IPS-NIHi11 (cell line): ENCODE data around the gene ATP2C2.
"Not testable (repeated sequence)": the region's sequence is repeated elsewhere in the genome, so short reads cannot be mapped to it uniquely, and the experiment has no call there.

ENCODE experiments used
- DNase-seq: peaks from one replicate; pipeline ENCODE4 v3.0.0; 2012; ENCODE audit warnings: mixed read lengths, low spot score

The ATP2C2 gene

GRCh38 chr16:84421081-84421937 lies 53.0 kb downstream of the ATP2C2 start:
- DNase-seq = no peak

- no peak for DNase-seq
These were observed 53.5 kb downstream of the ATP2C2 start for GRCh38 chr16:84421938-84422220.

- DNase-seq = peak; percentile 54
These were observed 55.1 kb downstream of the ATP2C2 start for GRCh38 chr16:84423416-84423837.

- no peak for DNase-seq
These were observed 57.4 kb downstream of the ATP2C2 start for GRCh38 chr16:84425696-84426095.

DNA sequence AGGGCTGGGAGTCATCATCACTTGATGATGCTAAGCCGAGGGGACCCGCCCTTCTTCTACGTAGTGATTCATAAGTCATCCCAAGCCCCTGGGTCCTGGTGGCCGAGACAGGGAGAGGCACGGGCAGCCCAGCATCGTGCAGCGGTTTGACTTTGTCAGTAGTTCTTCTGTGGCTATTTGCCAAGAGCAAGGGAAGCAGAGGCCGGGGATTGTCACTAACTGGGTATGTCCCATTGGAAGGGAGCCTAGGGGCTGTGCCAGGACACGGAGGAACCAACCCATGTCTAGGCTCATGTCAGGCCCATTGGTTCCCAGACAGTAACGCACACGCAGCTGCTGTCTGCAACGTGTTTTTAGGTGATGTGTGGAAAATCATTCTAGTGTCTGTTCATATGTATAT lies 58.5 kb downstream of the ATP2C2 start:
- DNase-seq = no peak

- no peak for DNase-seq
These were observed 59.2 kb downstream of the ATP2C2 start for GRCh38 chr16:84427553-84427952.

- no peak for DNase-seq
These were observed 62.5 kb downstream of the ATP2C2 start for GRCh38 chr16:84430860-84431259.

- no peak for DNase-seq
These were observed 66.5 kb downstream of the ATP2C2 start for GRCh38 chr16:84434800-84435199.

- DNase-seq = no peak
These were observed 67.9 kb downstream of the ATP2C2 start for GRCh38 chr16:84436196-84436595.

DNA sequence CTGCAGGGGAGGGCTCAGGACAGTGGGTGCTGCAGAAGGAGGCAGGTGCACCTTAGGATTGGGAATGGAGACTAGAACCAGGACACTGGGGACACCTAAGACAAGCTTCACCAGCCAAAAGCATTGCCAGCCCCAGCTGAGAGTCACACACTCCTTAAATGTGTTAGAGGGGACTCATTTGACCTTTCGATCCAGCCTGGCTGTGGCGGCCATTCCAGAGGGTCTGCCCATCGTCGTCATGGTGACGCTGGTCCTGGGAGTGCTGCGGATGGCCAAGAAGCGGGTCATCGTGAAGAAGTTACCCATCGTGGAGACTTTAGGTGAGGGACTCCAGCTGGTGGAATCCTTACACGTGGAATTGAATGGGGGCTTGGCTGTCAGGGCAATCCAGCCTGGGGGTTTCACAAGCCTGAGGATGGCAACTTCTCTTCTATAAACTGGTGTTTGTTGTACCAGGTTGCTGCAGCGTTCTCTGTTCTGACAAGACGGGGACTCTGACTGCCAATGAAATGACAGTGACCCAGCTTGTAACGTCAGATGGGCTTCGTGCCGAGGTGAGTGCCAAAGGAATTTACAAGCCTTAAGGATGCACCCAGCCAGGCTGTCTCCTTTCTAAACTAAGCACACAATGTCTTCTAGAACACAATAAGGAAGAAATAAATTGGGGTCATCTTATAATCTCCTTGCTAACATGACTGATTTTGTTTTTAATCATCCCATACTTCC lies 70.8 kb downstream of the ATP2C2 start:
- DNase-seq = no peak

- no peak for DNase-seq
These were observed 74.2 kb downstream of the ATP2C2 start for GRCh38 chr16:84442416-84443145.

- DNase-seq = no peak
These were observed 74.9 kb downstream of the ATP2C2 start for GRCh38 chr16:84443166-84443802.

- no peak for DNase-seq
These were observed 76.1 kb downstream of the ATP2C2 start for GRCh38 chr16:84444476-84444875.

DNA sequence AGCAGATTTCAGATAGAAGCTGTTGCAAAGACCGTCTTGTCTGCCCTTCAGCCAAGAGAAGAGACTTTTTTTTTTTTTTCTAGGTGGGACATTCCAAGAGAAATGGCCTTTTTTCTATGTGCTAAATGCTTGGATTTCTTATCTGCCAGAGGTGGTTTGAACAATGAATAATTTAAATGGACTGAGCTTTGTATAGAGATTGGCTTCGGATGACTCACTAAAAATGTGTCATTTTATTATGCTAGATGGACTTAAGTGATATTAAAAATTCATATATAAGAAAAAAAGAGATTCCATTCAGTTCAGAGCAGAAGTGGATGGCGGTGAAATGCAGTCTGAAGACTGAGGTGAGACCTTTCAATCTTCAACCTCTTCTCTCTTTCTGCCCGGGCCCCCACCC lies 77.7 kb downstream of the ATP2C2 start:
- DNase-seq = no peak

DNA sequence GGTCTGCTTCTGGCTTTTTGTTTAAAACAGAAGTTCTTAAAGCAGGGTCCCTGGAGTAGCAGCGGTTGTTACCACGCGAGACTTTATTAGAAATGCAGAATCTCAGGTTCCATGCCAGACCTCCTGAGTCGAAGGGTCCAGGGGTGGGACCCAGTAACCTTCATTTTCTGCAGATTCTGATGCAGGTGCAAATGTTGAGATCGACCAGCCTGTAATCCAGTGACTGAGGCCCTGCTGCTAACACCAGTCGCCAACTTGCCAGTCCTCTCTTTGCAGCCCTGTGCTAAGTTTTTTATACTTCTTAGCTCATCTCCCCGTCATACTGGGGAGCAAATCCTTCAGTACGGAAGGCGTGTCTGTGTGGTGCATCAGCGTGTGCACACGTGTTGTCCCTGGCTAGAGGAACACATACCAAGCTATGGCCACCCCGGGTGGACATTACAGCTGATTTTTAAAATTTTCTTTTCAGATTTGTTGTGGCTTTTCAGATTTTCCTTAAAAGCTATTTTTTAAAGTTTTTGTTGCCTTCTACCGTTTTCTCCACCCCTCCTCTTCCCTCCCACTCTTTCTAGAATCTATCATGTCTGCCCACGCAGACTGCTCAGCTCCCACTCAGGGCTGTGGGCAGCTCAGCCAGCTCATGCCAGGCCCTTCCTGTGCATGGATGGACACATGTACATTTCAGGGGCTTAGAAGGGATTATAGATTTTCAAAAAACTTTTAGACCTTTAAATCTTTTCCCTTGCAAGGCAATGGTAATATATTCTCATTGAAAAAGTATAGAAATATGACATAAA lies 78.5 kb downstream of the ATP2C2 start:
- DNase-seq = no peak

- no peak for DNase-seq
These were observed 80.1 kb downstream of the ATP2C2 start for GRCh38 chr16:84448444-84448843.

DNA sequence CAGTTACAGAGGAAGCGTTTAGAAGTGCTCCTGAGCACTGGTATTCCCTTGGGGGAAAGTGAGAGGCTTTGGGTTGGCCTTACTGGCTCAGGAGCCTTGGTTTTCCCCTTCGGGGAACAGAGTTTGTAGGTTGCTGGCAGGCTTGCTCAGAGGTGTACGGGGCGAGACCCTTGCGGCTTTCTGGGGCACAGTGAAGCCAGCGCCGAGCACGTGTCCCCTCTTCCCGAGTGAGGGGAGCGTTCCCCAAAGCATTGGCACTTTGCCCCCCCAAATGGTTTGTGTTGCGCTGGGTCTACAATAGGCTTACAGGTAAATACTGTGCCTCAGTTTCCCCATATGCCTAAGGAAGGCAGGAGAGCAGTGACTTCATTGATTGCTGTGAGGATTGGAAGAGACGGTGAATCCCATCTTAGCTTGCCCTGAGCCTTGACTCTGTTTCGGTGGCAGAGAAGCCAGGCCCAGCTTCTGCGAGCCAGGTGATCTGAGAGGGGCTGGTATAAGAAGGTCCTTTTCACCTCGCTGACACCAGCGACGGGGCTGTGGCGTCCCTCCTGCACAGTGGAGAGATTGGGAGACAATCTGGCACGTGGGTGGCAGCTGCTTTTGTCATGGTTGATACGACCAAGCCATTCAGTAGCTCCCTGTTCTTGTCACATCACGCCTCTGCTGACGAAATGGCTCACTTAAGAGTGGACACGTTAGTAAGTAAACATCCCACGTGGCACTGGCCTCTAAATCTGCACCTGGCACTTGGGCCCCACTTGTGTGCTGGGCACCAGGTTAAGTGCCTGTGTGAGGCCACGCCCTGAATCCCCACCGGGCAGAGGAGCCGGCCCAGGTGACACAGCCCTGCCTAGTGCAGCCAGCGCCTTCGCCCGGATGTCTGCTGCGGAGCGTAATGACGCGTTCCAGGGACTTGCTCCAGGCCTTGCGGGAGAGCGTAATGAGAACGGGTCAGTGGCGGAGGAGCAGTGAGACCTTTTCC lies 81.1 kb downstream of the ATP2C2 start:
- no peak for DNase-seq

- DNase-seq = no peak
These were observed 82.0 kb downstream of the ATP2C2 start for GRCh38 chr16:84450176-84450865.

DNA sequence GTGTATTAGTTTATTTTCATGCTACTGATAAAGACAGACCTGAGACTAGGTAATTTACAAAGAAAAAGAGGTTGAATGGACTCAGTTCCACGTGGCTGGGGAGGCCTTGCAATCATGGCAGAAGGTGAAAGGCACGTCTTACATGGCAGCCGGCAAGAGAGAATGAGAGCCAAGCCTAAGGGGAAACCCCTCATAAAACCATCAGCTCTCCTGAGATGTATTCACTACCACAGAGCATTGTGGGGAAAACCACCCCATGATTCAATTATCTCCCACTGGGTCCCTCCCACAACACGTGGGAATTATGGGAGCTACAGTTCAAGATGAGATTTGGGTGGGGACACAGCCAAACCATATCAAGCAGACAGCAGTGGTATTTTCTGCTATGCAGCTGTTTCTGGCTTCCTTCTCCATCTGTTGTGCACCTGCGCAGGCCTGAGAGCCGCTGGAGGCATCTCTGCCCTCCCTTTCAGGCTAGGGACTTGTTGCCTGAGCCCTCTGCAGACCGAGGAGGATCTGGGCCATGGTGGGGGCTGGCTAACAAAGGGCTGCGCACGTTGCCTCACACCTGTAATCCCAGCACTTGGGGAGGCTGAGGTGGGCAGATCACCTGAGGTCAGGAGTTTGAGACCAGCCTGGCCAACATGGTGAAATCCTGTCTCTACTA lies 82.8 kb downstream of the ATP2C2 start:
- not testable (repeated sequence) for DNase-seq
